Naive thymus-derived CD4-positive, alpha-beta T cell (primary cell): Measurements from ENCODE around the gene ZNF423. TPM values are rescaled to one million over a fixed set of nuclear protein-coding genes. Genes with fewer than 3 reads are reported as not detected.
A peak's percentile ranks its signal among the peaks of the same experiment; 100 is the strongest.

Experiments
- ATAC-seq: fragments of 150-1000 bp; cut with Tn5 transposase; 2 replicates; pipeline ENCODE4 v1.10.0; 2021; ENCODE audit warnings: mild to moderate bottlenecking, moderate library complexity
- CTCF ChIA-PET: fragments of 350-600 bp; sonication (Branson Sonifier 250); formaldehyde crosslinking; loops from one replicate; lab custom pipeline; 2021; ENCODE audit warnings: antibody characterized with exemption; lab: Charles Lee
- POLR2A ChIA-PET: fragments of 350-600 bp; sonication (Branson Sonifier 250); formaldehyde crosslinking; loops from one replicate; lab custom pipeline; 2021; ENCODE audit warnings: antibody characterized with exemption, inconsistent platforms; lab: Charles Lee
- DNase-seq, 9 donors: peaks; one replicate each; pipeline versions ENCODE4 v3.0.0 to v3.0.0-alpha.2; 2020 to 2022; ENCODE audit warnings: mixed read lengths in 1 of 9
- H3K27ac ChIP-seq: one replicate; pipeline ENCODE4 v1.7.0; 2013; ENCODE audit warnings: mild to moderate bottlenecking, low read depth, low read length, moderate library complexity
- H3K27me3 ChIP-seq, 2 donors: one replicate each; pipeline ENCODE4 v1.7.0; 2013; ENCODE audit warnings: low read length in 2 of 2, mild to moderate bottlenecking in 2 of 2, moderate library complexity in 2 of 2; ENCODE audit not compliant: control insufficient read depth in 2 of 2, insufficient read depth in 2 of 2
- H3K36me3 ChIP-seq, 3 experiments: 1 replicate in 2 of 3; 2 replicates in 1 of 3; pipeline ENCODE4 v1.7.0; 2013; ENCODE audit warnings: low read length in 3 of 3, mild to moderate bottlenecking in 3 of 3, moderate library complexity in 1 of 3; ENCODE audit not compliant: insufficient read depth in 3 of 3, control insufficient read depth in 2 of 3
- H3K4me1 ChIP-seq, 2 donors: one replicate each; pipeline ENCODE4 v1.7.0; 2013; ENCODE audit warnings: low read length in 2 of 2, mild to moderate bottlenecking in 2 of 2, moderate library complexity in 1 of 2; ENCODE audit not compliant: control insufficient read depth in 2 of 2, insufficient read depth in 2 of 2
- H3K4me3 ChIP-seq: 2 replicates; pipeline ENCODE4 v1.7.0; 2013; ENCODE audit warnings: mild to moderate bottlenecking, low read length
- H3K9me3 ChIP-seq, 3 experiments: 1 replicate in 2 of 3; 2 replicates in 1 of 3; pipeline ENCODE4 v1.7.0; 2013; ENCODE audit warnings: low read length in 3 of 3; ENCODE audit not compliant: control insufficient read depth in 2 of 3
- H3K27ac Mint-ChIP-seq, 9 donors: one replicate each; pipeline ENCODE4 v1.8.0; 2020 to 2022; ENCODE audit warnings: mixed read lengths in 9 of 9, mild to moderate bottlenecking in 8 of 9, moderate library complexity in 5 of 9, inconsistent platforms in 2 of 9
- H3K27me3 Mint-ChIP-seq, 5 donors: one replicate each; pipeline ENCODE4 v1.8.0; 2021 to 2022; ENCODE audit warnings: mixed read lengths in 5 of 5, mild to moderate bottlenecking in 1 of 5
- H3K36me3 Mint-ChIP-seq, 5 donors: one replicate each; pipeline ENCODE4 v1.8.0; 2020 to 2022; ENCODE audit warnings: mixed read lengths in 5 of 5, mild to moderate bottlenecking in 3 of 5, inconsistent platforms in 1 of 5
- H3K4me1 Mint-ChIP-seq, 7 donors: one replicate each; pipeline ENCODE4 v1.8.0; 2020 to 2022; ENCODE audit warnings: mixed read lengths in 7 of 7, mild to moderate bottlenecking in 3 of 7, inconsistent platforms in 1 of 7
- H3K4me3 Mint-ChIP-seq, 10 donors: one replicate each; pipeline ENCODE4 v1.8.0; 2020 to 2022; ENCODE audit warnings: mild to moderate bottlenecking in 10 of 10, mixed read lengths in 10 of 10, moderate library complexity in 6 of 10, inconsistent platforms in 2 of 10
- H3K9me3 Mint-ChIP-seq, 11 donors: one replicate each; pipeline ENCODE4 v1.8.0; 2020 to 2022; ENCODE audit warnings: mixed read lengths in 11 of 11, mild to moderate bottlenecking in 4 of 11, inconsistent platforms in 1 of 11, moderate library complexity in 1 of 11
- intact Hi-C, 2 donors: fragments of 100-400 bp; cut with micrococcal nuclease; formaldehyde crosslinking; loops; one replicate each; pipeline ENCODE4 v1.15.1; 2023
- polyA plus RNA-seq, 2 donors: library from polyadenylated mRNA; unstranded; fragments of 300-500 nt; fragmentation: Illumina TruSeq; gene quantifications; one replicate each; pipeline ENCODE4 v1.2.3, GENCODE V29; 2021
- total RNA-seq, 6 experiments: library from RNA in 5 of 6; stranded (reverse) in 5 of 6; gene quantifications; 1 replicate in 5 of 6; 2 replicates in 1 of 6; pipeline ENCODE4 v1.2.3 and lab custom pipeline; 2021 to 2026

ZNF423 gene
- total and polyA plus RNA-seq, 7 experiments from 2014 or later, result not detected

GRCh38 chr16:49594153-49594552 lies 261.8 kb downstream of the ZNF423 start:
- ChIA-PET CTCF (interaction anchor here (1.0 to 2.8 kb wide), 2 partner anchors 41 to 154 kb away, joined by 4 to 13 read pairs; no protein-coding TSS in a partner anchor), POLR2A (no interaction called here)
- no peak overlapping the region for H3K4me3 ChIP-seq
- H3K36me3 ChIP-seq, result no peaks in the 10 kb centered on the region
- DNase-seq (no peak), ATAC-seq (no peak)
- no peaks in the 10 kb centered on the region for H3K27me3 ChIP-seq
- no peak overlapping the region for H3K27ac ChIP-seq
- H3K4me1 ChIP-seq, result no peaks in the 10 kb centered on the region
- H3K27ac Mint-ChIP-seq, result peak overlapping the region in 6 of 9 donors; percentile 0 to 48 (median 25)
- H3K9me3 ChIP-seq, result no peaks in the 10 kb centered on the region
- no peaks in the 10 kb centered on the region for H3K9me3 Mint-ChIP-seq
- peaks cover 2 to 53% (median 35%) of the 10 kb centered on the region in 7 donors for H3K4me1 Mint-ChIP-seq
- peaks cover 5 to 10% (median 6%) of the 10 kb centered on the region in 5 donors for H3K27me3 Mint-ChIP-seq
- no peaks in the 10 kb centered on the region for H3K36me3 Mint-ChIP-seq
- H3K4me3 Mint-ChIP-seq, result no peak overlapping the region
- intact Hi-C loops, result loop anchor here in 1 of 2 donors (10.0 kb wide), 1 partner anchor 261 kb away; the partner anchor contains the start of gene ZNF423

GRCh38 chr16:49593424-49594040 lies 262.4 kb downstream of the ZNF423 start:
- Mint-ChIP-seq H3K4me3 (no peak overlapping the region), H3K9me3 (no peaks in the 10 kb centered on the region), H3K4me1 (peaks cover 2 to 48% (median 35%) of the 10 kb centered on the region in 7 donors), H3K36me3 (no peaks in the 10 kb centered on the region), H3K27ac (no peak overlapping the region), H3K27me3 (peaks cover 5 to 10% (median 6%) of the 10 kb centered on the region in 5 donors)
- DNase-seq (no peak), ATAC-seq (no peak)
- no peak overlapping the region for H3K27ac ChIP-seq
- H3K27me3 ChIP-seq, result no peaks in the 10 kb centered on the region
- ChIA-PET CTCF (interaction anchor here (0.7 to 2.8 kb wide), 7 partner anchors 40 to 315 kb away, joined by 3 to 13 read pairs (median 4); no protein-coding TSS in a partner anchor), POLR2A (interaction anchor here (0.7 kb wide), 1 partner anchor 188 kb away, joined by 3 read pairs; no protein-coding TSS in a partner anchor)
- no peaks in the 10 kb centered on the region for H3K36me3 ChIP-seq
- H3K4me1 ChIP-seq, result no peaks in the 10 kb centered on the region
- H3K9me3 ChIP-seq, result no peaks in the 10 kb centered on the region
- H3K4me3 ChIP-seq, result no peak overlapping the region
- intact Hi-C loops, result loop anchor here in 1 of 2 donors (1.0 to 10.0 kb wide), 5 partner anchors 65 to 261 kb away; partner anchors contain the start of gene ZNF423

- no peak overlapping the region for H3K4me3 ChIP-seq
- no peaks in the 10 kb centered on the region for H3K4me1 ChIP-seq
- peak; percentile 66 for ATAC-seq
- peaks cover 2 to 42% (median 35%) of the 10 kb centered on the region in 7 donors for H3K4me1 Mint-ChIP-seq
- peak in 6 of 9 donors; percentile 24 to 61 (median 52) for DNase-seq
- no peaks in the 10 kb centered on the region for H3K27me3 ChIP-seq
- CTCF ChIA-PET, result interaction anchor here (0.7 to 2.8 kb wide), 9 partner anchors 9 to 315 kb away, joined by 3 to 13 read pairs (median 3); no protein-coding TSS in a partner anchor
- no peaks in the 10 kb centered on the region for H3K36me3 Mint-ChIP-seq
- H3K27me3 Mint-ChIP-seq, result peaks cover 5 to 10% (median 6%) of the 10 kb centered on the region in 5 donors
- POLR2A ChIA-PET, result interaction anchor here (0.7 kb wide), 1 partner anchor 187 kb away, joined by 3 read pairs; no protein-coding TSS in a partner anchor
- no peaks in the 10 kb centered on the region for H3K36me3 ChIP-seq
- H3K9me3 Mint-ChIP-seq, result no peaks in the 10 kb centered on the region
- H3K27ac Mint-ChIP-seq, result peak overlapping the region in 4 of 9 donors; percentile 67 to 86 (median 72)
- H3K4me3 Mint-ChIP-seq, result no peak overlapping the region
- no peak overlapping the region for H3K27ac ChIP-seq
- no peaks in the 10 kb centered on the region for H3K9me3 ChIP-seq
- intact Hi-C loops, result loop anchor here in 1 of 2 donors (1.0 to 10.0 kb wide), 5 partner anchors 64 to 262 kb away; partner anchors contain the start of gene ZNF423
Measured at GRCh38 chr16:49592546-49593423, 263.1 kb downstream of the ZNF423 start.

DNA sequence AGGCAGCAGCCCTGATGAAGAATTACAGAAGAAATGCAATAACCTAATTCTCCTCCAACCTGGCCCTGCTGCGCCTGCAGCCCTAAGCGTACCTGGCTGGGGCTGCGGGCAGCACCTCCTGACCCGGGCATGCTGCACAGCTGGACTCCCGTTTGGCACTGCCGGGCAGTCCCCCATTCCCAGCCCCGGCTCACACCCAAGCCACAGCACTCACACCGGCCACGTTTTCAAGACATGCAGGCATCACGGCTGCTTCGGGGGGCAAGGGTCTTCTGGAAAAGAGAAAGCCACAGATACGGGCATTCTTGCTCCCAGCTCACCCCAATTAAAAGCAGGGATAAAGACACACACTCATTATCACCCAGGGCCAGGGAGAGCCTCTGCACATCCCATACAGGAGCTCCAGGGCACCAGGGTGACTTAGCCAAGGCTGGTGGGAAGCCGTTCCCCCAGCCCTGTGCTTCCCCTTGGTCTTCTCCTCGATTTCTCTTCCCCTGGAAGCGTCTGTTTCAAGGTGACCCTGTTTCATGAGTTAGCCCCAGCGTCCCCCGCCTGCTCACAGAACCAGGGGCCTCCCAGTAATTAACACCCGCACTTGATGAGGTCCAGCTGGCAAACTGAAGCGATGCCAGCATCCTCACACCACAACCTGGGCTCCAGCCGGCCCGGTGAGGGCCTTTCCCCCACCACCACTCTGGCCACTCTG lies 265.6 kb downstream of the ZNF423 start:
- peaks cover 0 to 27% (median 23%) of the 10 kb centered on the region in 7 donors for H3K4me1 Mint-ChIP-seq
- H3K9me3 Mint-ChIP-seq, result no peaks in the 10 kb centered on the region
- Histone ChIP-seq H3K9me3 (no peaks in the 10 kb centered on the region), H3K4me1 (no peaks in the 10 kb centered on the region), H3K27ac (no peak overlapping the region), H3K27me3 (no peaks in the 10 kb centered on the region), H3K36me3 (no peaks in the 10 kb centered on the region), H3K4me3 (no peak overlapping the region)
- H3K27me3 Mint-ChIP-seq, result peaks cover 5 to 10% (median 6%) of the 10 kb centered on the region in 5 donors
- H3K27ac Mint-ChIP-seq, result no peak overlapping the region
- POLR2A ChIA-PET, result no interaction called here
- intact Hi-C loops, result loop anchor here in 1 of 2 donors (10.0 kb wide), 1 partner anchor 264 kb away; the partner anchor contains the start of gene ZNF423
- DNase-seq (no peak), ATAC-seq (no peak)
- CTCF ChIA-PET, result no interaction called here
- H3K4me3 Mint-ChIP-seq, result no peak overlapping the region
- no peaks in the 10 kb centered on the region for H3K36me3 Mint-ChIP-seq

GRCh38 chr16:49589544-49590031 lies 266.3 kb downstream of the ZNF423 start:
- ATAC-seq (no peak), DNase-seq (no peak)
- no peaks in the 10 kb centered on the region for H3K27me3 ChIP-seq
- intact Hi-C loops, result loop anchor here in 1 of 2 donors (10.0 kb wide), 1 partner anchor 265 kb away; the partner anchor contains the start of gene ZNF423
- ChIA-PET POLR2A (interaction anchor here (0.7 kb wide), 1 partner anchor 11 kb away, joined by 4 read pairs; no protein-coding TSS in a partner anchor), CTCF (no interaction called here)
- Mint-ChIP-seq H3K27me3 (peaks cover 5 to 10% (median 5%) of the 10 kb centered on the region in 5 donors), H3K4me3 (no peak overlapping the region), H3K4me1 (peaks cover 0 to 23% (median 21%) of the 10 kb centered on the region in 7 donors), H3K27ac (no peak overlapping the region), H3K9me3 (no peaks in the 10 kb centered on the region), H3K36me3 (no peaks in the 10 kb centered on the region)
- no peaks in the 10 kb centered on the region for H3K36me3 ChIP-seq
- no peaks in the 10 kb centered on the region for H3K9me3 ChIP-seq
- H3K4me1 ChIP-seq, result no peaks in the 10 kb centered on the region
- no peak overlapping the region for H3K4me3 ChIP-seq
- H3K27ac ChIP-seq, result no peak overlapping the region
